ENCODE measurements around the gene CCL19. TPM values are rescaled to one million over a fixed set of nuclear protein-coding genes. Genes with fewer than 3 reads are reported as not detected.

The CCL19 gene
- total RNA-seq, 1 experiment from 2014 or later = not detected

DNA sequence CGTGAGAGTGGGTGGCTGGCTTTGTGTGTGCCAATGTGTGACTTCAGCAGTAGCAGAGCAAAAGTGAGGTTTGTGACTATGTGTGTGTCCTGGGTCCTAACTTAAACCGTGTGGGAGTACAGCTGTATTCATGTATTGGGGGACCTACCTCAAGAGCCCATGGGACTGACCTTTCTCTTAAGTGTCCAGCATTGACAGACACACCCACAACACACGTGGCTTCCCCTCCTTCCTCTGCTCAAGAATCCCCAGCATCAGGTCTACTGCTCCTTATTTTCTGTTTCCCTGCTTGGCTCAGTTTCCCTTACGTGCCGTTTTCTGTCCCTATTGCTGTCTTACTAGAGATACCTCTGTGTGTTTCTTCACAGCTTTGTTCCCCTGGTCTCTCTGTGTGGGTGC is 38.5 kb downstream of the CCL19 start:
- H3K36me3 ChIP-seq (ENCODE audit: low read depth, low read length) = no peaks in the 10 kb centered on the region
- no peak for DNase-seq
- no peaks in the 10 kb centered on the region for H3K27me3 ChIP-seq (ENCODE audit: low read length)
- no peaks in the 10 kb centered on the region for H3F3A ChIP-seq (ENCODE audit: low read length, unreplicated experiment)
- BruUV-seq (replicated peaks) = no TSS peak
- H2AFZ ChIP-seq (ENCODE audit: low read length) = peak overlapping the region; percentile 78
- no peak overlapping the region for H3K27ac ChIP-seq (ENCODE audit: low read length)
- ChIA-PET POLR2A (ENCODE audit: unreplicated experiment) (no interaction called here), CTCF (no interaction called here)
- peak overlapping the region; percentile 89 for H3K4me2 ChIP-seq (ENCODE audit: low read length)
- no peaks in the 10 kb centered on the region for H4K20me1 ChIP-seq (ENCODE audit: low read length)
- H3K4me3 ChIP-seq (ENCODE audit: low read length) = peak overlapping the region; percentile 61
- peak overlapping the region; percentile 18; the same call in 1 of the 2 replicates for H3K9ac ChIP-seq (ENCODE audit: low read length)
- H3K79me2 ChIP-seq (ENCODE audit: low read length) = peaks cover 1% of the 10 kb centered on the region; the same call in 1 of the 2 replicates
- intact Hi-C loops (cut with micrococcal nuclease) = no loop called here
- ATAC-seq = no peak
- H3K9me3 ChIP-seq (ENCODE audit: low read length) = no peaks in the 10 kb centered on the region
- TF ChIP-seq EZH2phosphoT487 (IDR thresholded peaks at IDR 0.05; ENCODE audit: borderline replicate concordance, low read length) = no peak
- no peak for TF ChIP-seq EZH2 (IDR thresholded peaks at IDR 0.05; ENCODE audit: low read length, unreplicated experiment)
- TF ChIP-seq, protein P1, sequence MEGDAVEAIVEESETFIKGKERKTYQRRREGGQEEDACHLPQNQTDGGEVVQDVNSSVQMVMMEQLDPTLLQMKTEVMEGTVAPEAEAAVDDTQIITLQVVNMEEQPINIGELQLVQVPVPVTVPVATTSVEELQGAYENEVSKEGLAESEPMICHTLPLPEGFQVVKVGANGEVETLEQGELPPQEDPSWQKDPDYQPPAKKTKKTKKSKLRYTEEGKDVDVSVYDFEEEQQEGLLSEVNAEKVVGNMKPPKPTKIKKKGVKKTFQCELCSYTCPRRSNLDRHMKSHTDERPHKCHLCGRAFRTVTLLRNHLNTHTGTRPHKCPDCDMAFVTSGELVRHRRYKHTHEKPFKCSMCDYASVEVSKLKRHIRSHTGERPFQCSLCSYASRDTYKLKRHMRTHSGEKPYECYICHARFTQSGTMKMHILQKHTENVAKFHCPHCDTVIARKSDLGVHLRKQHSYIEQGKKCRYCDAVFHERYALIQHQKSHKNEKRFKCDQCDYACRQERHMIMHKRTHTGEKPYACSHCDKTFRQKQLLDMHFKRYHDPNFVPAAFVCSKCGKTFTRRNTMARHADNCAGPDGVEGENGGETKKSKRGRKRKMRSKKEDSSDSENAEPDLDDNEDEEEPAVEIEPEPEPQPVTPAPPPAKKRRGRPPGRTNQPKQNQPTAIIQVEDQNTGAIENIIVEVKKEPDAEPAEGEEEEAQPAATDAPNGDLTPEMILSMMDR (conservative IDR thresholded peaks at IDR 0.05; ENCODE audit: low read depth, low read length) = no peak
- no peaks in the 10 kb centered on the region for H3K9me2 ChIP-seq (replicated peaks; ENCODE audit: low read length)
- H3K4me1 ChIP-seq (ENCODE audit: insufficient read depth, low read length) = peaks cover 16% of the 10 kb centered on the region; the same call in 1 of the 2 replicates

DNA sequence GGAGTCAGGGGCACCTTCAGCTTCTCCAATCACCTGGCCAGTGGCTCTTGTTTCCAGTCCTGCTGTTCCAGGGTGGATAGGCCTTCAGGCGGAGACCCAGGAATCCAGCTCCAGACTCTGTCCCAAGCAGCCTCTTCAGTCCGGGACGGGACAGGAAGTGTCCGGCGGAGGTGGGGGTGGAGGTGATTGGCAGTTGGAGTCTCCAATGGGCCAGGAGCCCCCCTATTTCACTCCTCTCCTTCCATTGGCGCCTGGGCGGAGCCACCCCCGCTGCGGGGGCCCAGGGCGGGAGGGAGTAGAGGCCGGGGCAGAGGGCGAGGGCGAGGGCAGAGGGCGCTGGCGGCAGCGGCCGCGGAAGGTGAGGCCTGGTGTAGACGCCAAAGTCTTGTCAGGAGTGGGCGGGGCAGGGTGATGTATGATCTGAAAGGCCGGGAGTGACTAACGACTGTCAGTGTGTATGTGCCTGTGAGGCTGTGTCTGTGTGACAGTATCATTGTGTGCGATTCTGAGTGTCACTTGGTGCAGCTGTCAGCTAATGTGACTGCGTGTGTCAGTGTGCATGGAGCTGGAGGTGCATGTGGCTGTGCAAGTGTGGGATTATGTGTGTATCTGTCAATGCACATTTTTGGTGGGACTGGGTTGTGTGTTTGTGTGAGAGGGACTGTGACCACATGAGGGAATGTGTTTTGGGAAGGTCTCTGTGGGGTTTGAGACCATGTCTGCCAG is 39.0 kb downstream of the CCL19 start, which contains the start of gene IL11RA:
Gene IL11RA (plus strand): TSS at position 310 of the 726 bp plus-strand sequence. CDS start 3,033 bp downstream, outside the sequence.
- peak within 1 kb of the TSS; percentile 29; the same call in 1 of the 2 replicates for H3K27ac ChIP-seq (ENCODE audit: low read length)

More for the DNA sequence above, 39.0 kb downstream of the CCL19 start, which contains the start of gene IL11RA:
- Histone ChIP-seq H3K4me3 (ENCODE audit: low read length) (peak within 1 kb of the TSS; percentile 61), H3K79me2 (ENCODE audit: low read length) (peaks cover 7% of the 10 kb centered on the region; the same call in 1 of the 2 replicates), H3K9me3 (ENCODE audit: low read length) (no peaks in the 10 kb centered on the region), H3K4me2 (ENCODE audit: low read length) (peak within 1 kb of the TSS; percentile 89), H4K20me1 (ENCODE audit: low read length) (no peaks in the 10 kb centered on the region), H3K36me3 (ENCODE audit: low read depth, low read length) (no peaks in the 10 kb centered on the region), H3K4me1 (ENCODE audit: insufficient read depth, low read length) (peaks cover 22% of the 10 kb centered on the region; the same call in 1 of the 2 replicates), H3K9me2 (replicated peaks; ENCODE audit: low read length) (no peaks in the 10 kb centered on the region), H2AFZ (ENCODE audit: low read length) (peak within 1 kb of the TSS; percentile 78), H3K27me3 (ENCODE audit: low read length) (no peaks in the 10 kb centered on the region), H3K9ac (ENCODE audit: low read length) (peak within 1 kb of the TSS; percentile 18; the same call in 1 of the 2 replicates), H3F3A (ENCODE audit: low read length, unreplicated experiment) (no peaks in the 10 kb centered on the region)
- TF ChIP-seq EZH2phosphoT487 (IDR thresholded peaks at IDR 0.05; ENCODE audit: borderline replicate concordance, low read length) = no peak
- no peak for TF ChIP-seq EZH2 (IDR thresholded peaks at IDR 0.05; ENCODE audit: low read length, unreplicated experiment)
- TF ChIP-seq, protein P1 (conservative IDR thresholded peaks at IDR 0.05; ENCODE audit: low read depth, low read length) = no peak
- CTCF ChIA-PET = no interaction called here
- intact Hi-C loops (cut with micrococcal nuclease) = no loop called here
- DNase-seq = peak; percentile 68
- BruUV-seq (replicated peaks) = no TSS peak
- ATAC-seq = peak; percentile 92
- POLR2A ChIA-PET (ENCODE audit: unreplicated experiment) = interaction anchor here (1.0 kb wide), 1 partner anchor 13 kb away, joined by 5 read pairs; no protein-coding TSS in a partner anchor
